Lung microvascular endothelial cell (primary cell): ENCODE data around the gene MMP24. TPM values are rescaled to one million over a fixed set of nuclear protein-coding genes. Genes with fewer than 3 reads are reported as not detected.

Source experiments
- DNase-seq, 2 donors: peaks; one replicate each; pipeline versions ENCODE4 v3.0.0 to v3.0.0-alpha.2; 2010; ENCODE audit warnings: low read depth in 2 of 2
- total RNA-seq: library from RNA; depleted of rRNA; stranded (reverse); fragments of >200 nt; gene quantifications from 2 replicates; pipeline ENCODE4 v1.2.1, GENCODE V29; 2014

Gene MMP24
- total RNA-seq, 1 donor from 2014 or later = 0.20 TPM

- DNase-seq = no peak
Observed at GRCh38 chr20:35291654-35292503, 65.4 kb downstream of the MMP24 start, which contains the start of gene FAM83C. Gene FAM83C (minus strand): TSS chr20:35292425. CDS start chr20:35292304, 121 bp downstream.

- no peak for DNase-seq
Observed at GRCh38 chr20:35292504-35293285, 66.2 kb downstream of the MMP24 start.

- DNase-seq = no peak
Observed at GRCh38 chr20:35293303-35294292, 67.1 kb downstream of the MMP24 start.

GRCh38 chr20:35294293-35294685 is 67.8 kb downstream of the MMP24 start:
- no peak for DNase-seq

GRCh38 chr20:35295058-35295457 is 68.6 kb downstream of the MMP24 start:
- DNase-seq = no peak

- no peak for DNase-seq
Observed at GRCh38 chr20:35295674-35296073, 69.2 kb downstream of the MMP24 start.

GRCh38 chr20:35296101-35296554 is 69.6 kb downstream of the MMP24 start:
- no peak for DNase-seq

GRCh38 chr20:35297155-35297554 is 70.7 kb downstream of the MMP24 start:
- DNase-seq = no peak

GRCh38 chr20:35297740-35298139 is 71.2 kb downstream of the MMP24 start:
- no peak for DNase-seq

GRCh38 chr20:35298264-35298663 is 71.8 kb downstream of the MMP24 start:
- DNase-seq = no peak

GRCh38 chr20:35299780-35300179 is 73.3 kb downstream of the MMP24 start:
- DNase-seq = no peak

GRCh38 chr20:35300469-35301262 is 74.2 kb downstream of the MMP24 start:
- DNase-seq = no peak

GRCh38 chr20:35301426-35301825 is 74.9 kb downstream of the MMP24 start:
- DNase-seq = no peak

GRCh38 chr20:35302421-35303335 is 76.2 kb downstream of the MMP24 start:
- peak in 1 of 2 donors; percentile 24 for DNase-seq

- DNase-seq = no peak
Observed at GRCh38 chr20:35303382-35303734, 76.9 kb downstream of the MMP24 start.

- DNase-seq = peak; percentile 92
Observed at GRCh38 chr20:35303735-35304491, 77.4 kb downstream of the MMP24 start.

GRCh38 chr20:35304956-35305355 is 78.5 kb downstream of the MMP24 start:
- no peak for DNase-seq

GRCh38 chr20:35305682-35306556 is 79.4 kb downstream of the MMP24 start:
- peak; percentile 83 to 99 for DNase-seq
